K562 treated with DMSO at 1 percent for 4 hours (cell line): ENCODE measurements around the gene ALG6. TPM values are rescaled to one million over a fixed set of nuclear protein-coding genes. Genes with fewer than 3 reads are reported as not detected.

Experiments
- total RNA-seq: library from RNA; unstranded; fragments of 300-600 nt; gene quantifications from 2 replicates; pipeline ENCODE4 v1.2.3, GENCODE V29; 2022; ENCODE audit not compliant: insufficient read depth

The ALG6 gene
- 3.9 and 5.8 TPM in 2 replicates for total RNA-seq

GRCh38 chr1:63367215-63368103 lies at the start of gene ALG6:
Gene ALG6 (plus strand): TSS chr1:63367627. CDS start chr1:63370978, 3,351 bp downstream.

GRCh38 chr1:63322114-63322943 lies 45.1 kb upstream of the ALG6 start, which contains the start of gene FOXD3:
Gene FOXD3 (plus strand): TSS chr1:63322567. CDS start chr1:63323059, 492 bp downstream.

Other genes with a start within 250 kb of the ALG6 start
- gene FOXD3, start 45.1 kb upstream of the ALG6 start, total RNA-seq = 1.9 and 2.7 TPM in 2 replicates
- gene ITGB3BP, start 155.6 kb downstream of the ALG6 start, total RNA-seq = 52.2 and 57.8 TPM in 2 replicates
- gene EFCAB7, start 155.9 kb downstream of the ALG6 start, total RNA-seq = 2.0 and 5.7 TPM in 2 replicates
- gene PGM1, start 225.8 kb downstream of the ALG6 start, total RNA-seq = not detected in 2 replicates